ENCODE data around the gene SYN1.

The SYN1 gene

GRCh38 chrX:47562615-47563243 is 56.9 kb downstream of the SYN1 start:
- no peak overlapping the region for H3K23ac ChIP-seq (ENCODE audit: low read length)
- H4K12ac ChIP-seq (ENCODE audit: low read depth, low read length), result no peak overlapping the region
- no CpG with 5 or more reads among the region's 13 CpGs for WGBS (ENCODE audit: extremely low coverage, insufficient coverage, insufficient read length)
- no peak overlapping the region for H4K8ac ChIP-seq (ENCODE audit: low read depth, low read length)
- H2BK120ac ChIP-seq (ENCODE audit: insufficient read depth, low read length, poor library complexity), result no peak overlapping the region
- peaks cover 3% of the 10 kb centered on the region in 2 experiments for H3K4me1 ChIP-seq (ENCODE audit: control insufficient read depth in 1 of 2, insufficient read depth in 2 of 2, low read length in 2 of 2)
- H3K4ac ChIP-seq (ENCODE audit: low read depth, low read length), result no peak overlapping the region
- H2AK5ac ChIP-seq (ENCODE audit: low read length), result no peak overlapping the region
- peak in 1 of 2 donors; percentile 19 for DNase-seq
- H3K9me3 ChIP-seq (ENCODE audit: insufficient read depth, low read depth, low read length), result no peaks in the 10 kb centered on the region
- no peak overlapping the region for H3K18ac ChIP-seq (ENCODE audit: low read length)
- H3K4me3 ChIP-seq (ENCODE audit: low read depth, low read length), result no peak overlapping the region
- no peak overlapping the region for H3K9ac ChIP-seq (ENCODE audit: low read length)
- H3K79me2 ChIP-seq (ENCODE audit: control insufficient read depth, insufficient read depth, low read length, poor library complexity), result peaks cover 2% of the 10 kb centered on the region
- H4K91ac ChIP-seq (ENCODE audit: low read depth, low read length), result no peak overlapping the region
- H3K27ac ChIP-seq (ENCODE audit: low read depth, low read length), result no peak overlapping the region
- H2AFZ ChIP-seq (ENCODE audit: insufficient read depth, low read length, poor library complexity), result no peak overlapping the region
- no peak overlapping the region for H3K14ac ChIP-seq (ENCODE audit: low read length)
- H2BK5ac ChIP-seq (ENCODE audit: low read depth, low read length, poor library complexity), result no peak overlapping the region
- no peaks in the 10 kb centered on the region for H3K27me3 ChIP-seq (ENCODE audit: insufficient read depth, low read length)
- peaks cover 8% of the 10 kb centered on the region for H3K79me1 ChIP-seq (ENCODE audit: low read length)
- H2BK12ac ChIP-seq (ENCODE audit: low read length), result no peak overlapping the region
- peaks cover 21 to 32% of the 10 kb centered on the region in 2 experiments for H3K36me3 ChIP-seq (ENCODE audit: control insufficient read depth in 1 of 2, insufficient read depth in 2 of 2, low read length in 2 of 2)
- H3K4me2 ChIP-seq (ENCODE audit: low read length), result no peak overlapping the region

GRCh38 chrX:47561659-47562151 is 58.0 kb downstream of the SYN1 start:
- Histone ChIP-seq H4K12ac (ENCODE audit: low read depth, low read length) (no peak overlapping the region), H3K27me3 (ENCODE audit: insufficient read depth, low read length) (no peaks in the 10 kb centered on the region), H3K4me1 (ENCODE audit: control insufficient read depth in 1 of 2, insufficient read depth in 2 of 2, low read length in 2 of 2) (peaks cover 3% of the 10 kb centered on the region in 2 experiments), H3K36me3 (ENCODE audit: control insufficient read depth in 1 of 2, insufficient read depth in 2 of 2, low read length in 2 of 2) (peaks cover 15 to 23% of the 10 kb centered on the region in 2 experiments), H3K4me2 (ENCODE audit: low read length) (peak overlapping the region; percentile 93), H3K79me2 (ENCODE audit: control insufficient read depth, insufficient read depth, low read length, poor library complexity) (peaks cover 2% of the 10 kb centered on the region), H3K14ac (ENCODE audit: low read length) (no peak overlapping the region), H4K91ac (ENCODE audit: low read depth, low read length) (peak overlapping the region; percentile 2), H2BK120ac (ENCODE audit: insufficient read depth, low read length, poor library complexity) (no peak overlapping the region), H4K8ac (ENCODE audit: low read depth, low read length) (no peak overlapping the region), H3K4me3 (ENCODE audit: low read depth, low read length) (peak overlapping the region; percentile 92), H2AK5ac (ENCODE audit: low read length) (no peak overlapping the region), H3K79me1 (ENCODE audit: low read length) (peaks cover 8% of the 10 kb centered on the region), H3K4ac (ENCODE audit: low read depth, low read length) (peak overlapping the region; percentile 1), H2BK12ac (ENCODE audit: low read length) (no peak overlapping the region), H3K23ac (ENCODE audit: low read length) (no peak overlapping the region), H3K9ac (ENCODE audit: low read length) (peak overlapping the region; percentile 80), H3K18ac (ENCODE audit: low read length) (peak overlapping the region; percentile 59), H3K9me3 (ENCODE audit: insufficient read depth, low read depth, low read length) (no peaks in the 10 kb centered on the region), H2BK5ac (ENCODE audit: low read depth, low read length, poor library complexity) (no peak overlapping the region), H3K27ac (ENCODE audit: low read depth, low read length) (no peak overlapping the region), H2AFZ (ENCODE audit: insufficient read depth, low read length, poor library complexity) (no peak overlapping the region)
- no CpG with 5 or more reads among the region's 9 CpGs for WGBS (ENCODE audit: extremely low coverage, insufficient coverage, insufficient read length)
- no peak for DNase-seq

GRCh38 chrX:47560934-47561658 is 58.6 kb downstream of the SYN1 start, which contains the start of gene ARAF:
Gene ARAF, plus strand, starts transcription at chrX:47561205. Its CDS starts 1,763 bp downstream, at chrX:47562968.
- Histone ChIP-seq H3K79me1 (ENCODE audit: low read length) (peaks cover 8% of the 10 kb centered on the region), H3K4ac (ENCODE audit: low read depth, low read length) (peak within 1 kb of the TSS; percentile 4), H3K18ac (ENCODE audit: low read length) (peak within 1 kb of the TSS; percentile 81), H4K91ac (ENCODE audit: low read depth, low read length) (peak within 1 kb of the TSS; percentile 76), H3K27me3 (ENCODE audit: insufficient read depth, low read length) (no peaks in the 10 kb centered on the region), H3K14ac (ENCODE audit: low read length) (peak within 1 kb of the TSS; percentile 86), H4K12ac (ENCODE audit: low read depth, low read length) (peak within 1 kb of the TSS; percentile 74), H3K4me1 (ENCODE audit: control insufficient read depth in 1 of 2, insufficient read depth in 2 of 2, low read length in 2 of 2) (peaks cover 3% of the 10 kb centered on the region in 2 experiments), H3K27ac (ENCODE audit: low read depth, low read length) (peak within 1 kb of the TSS; percentile 93), H4K8ac (ENCODE audit: low read depth, low read length) (peak within 1 kb of the TSS; percentile 89), H2BK12ac (ENCODE audit: low read length) (no peak within 1 kb of the TSS), H2BK120ac (ENCODE audit: insufficient read depth, low read length, poor library complexity) (peak within 1 kb of the TSS; percentile 7), H2AFZ (ENCODE audit: insufficient read depth, low read length, poor library complexity) (no peak within 1 kb of the TSS), H3K36me3 (ENCODE audit: control insufficient read depth in 1 of 2, insufficient read depth in 2 of 2, low read length in 2 of 2) (peaks cover 12 to 19% of the 10 kb centered on the region in 2 experiments), H2BK5ac (ENCODE audit: low read depth, low read length, poor library complexity) (peak within 1 kb of the TSS; percentile 77), H3K4me2 (ENCODE audit: low read length) (peak within 1 kb of the TSS; percentile 93), H3K23ac (ENCODE audit: low read length) (no peak within 1 kb of the TSS), H2AK5ac (ENCODE audit: low read length) (no peak within 1 kb of the TSS), H3K79me2 (ENCODE audit: control insufficient read depth, insufficient read depth, low read length, poor library complexity) (peaks cover 2% of the 10 kb centered on the region), H3K4me3 (ENCODE audit: low read depth, low read length) (peak within 1 kb of the TSS; percentile 92), H3K9me3 (ENCODE audit: insufficient read depth, low read depth, low read length) (no peaks in the 10 kb centered on the region), H3K9ac (ENCODE audit: low read length) (peak within 1 kb of the TSS; percentile 94)
- WGBS (ENCODE audit: extremely low coverage, insufficient coverage, insufficient read length), result no CpG with 5 or more reads among the region's 59 CpGs
- DNase-seq, result peak; percentile 95 to 99

GRCh38 chrX:47560179-47560933 is 59.3 kb downstream of the SYN1 start:
- Histone ChIP-seq H4K91ac (ENCODE audit: low read depth, low read length) (peak overlapping the region; percentile 70), H3K4me1 (ENCODE audit: control insufficient read depth in 1 of 2, insufficient read depth in 2 of 2, low read length in 2 of 2) (peaks cover 3% of the 10 kb centered on the region in 2 experiments), H3K4me3 (ENCODE audit: low read depth, low read length) (no peak overlapping the region), H3K23ac (ENCODE audit: low read length) (no peak overlapping the region), H3K14ac (ENCODE audit: low read length) (no peak overlapping the region), H2BK120ac (ENCODE audit: insufficient read depth, low read length, poor library complexity) (peak overlapping the region; percentile 7), H3K4me2 (ENCODE audit: low read length) (peak overlapping the region; percentile 92), H3K9me3 (ENCODE audit: insufficient read depth, low read depth, low read length) (no peaks in the 10 kb centered on the region), H2BK12ac (ENCODE audit: low read length) (no peak overlapping the region), H3K79me1 (ENCODE audit: low read length) (peaks cover 8% of the 10 kb centered on the region), H3K18ac (ENCODE audit: low read length) (no peak overlapping the region), H2BK5ac (ENCODE audit: low read depth, low read length, poor library complexity) (peak overlapping the region; percentile 21), H4K12ac (ENCODE audit: low read depth, low read length) (peak overlapping the region; percentile 22), H2AK5ac (ENCODE audit: low read length) (no peak overlapping the region), H3K27me3 (ENCODE audit: insufficient read depth, low read length) (no peaks in the 10 kb centered on the region), H3K9ac (ENCODE audit: low read length) (no peak overlapping the region), H4K8ac (ENCODE audit: low read depth, low read length) (peak overlapping the region; percentile 61), H2AFZ (ENCODE audit: insufficient read depth, low read length, poor library complexity) (no peak overlapping the region), H3K79me2 (ENCODE audit: control insufficient read depth, insufficient read depth, low read length, poor library complexity) (peaks cover 2% of the 10 kb centered on the region), H3K27ac (ENCODE audit: low read depth, low read length) (no peak overlapping the region), H3K36me3 (ENCODE audit: control insufficient read depth in 1 of 2, insufficient read depth in 2 of 2, low read length in 2 of 2) (peaks cover 12 to 19% of the 10 kb centered on the region in 2 experiments), H3K4ac (ENCODE audit: low read depth, low read length) (peak overlapping the region; percentile 4)
- no peak for DNase-seq
- WGBS (ENCODE audit: extremely low coverage, insufficient coverage, insufficient read length), result no CpG with 5 or more reads among the region's 15 CpGs
